ENCODE measurements around the gene KDM3B. TPM values are rescaled to one million over a fixed set of nuclear protein-coding genes. Genes with fewer than 3 reads are reported as not detected.
A peak's percentile ranks its signal among the peaks of the same experiment; 100 is the strongest.

KDM3B gene
- total RNA-seq, 1 donor from 2014 or later, result 96.1 TPM

DNA sequence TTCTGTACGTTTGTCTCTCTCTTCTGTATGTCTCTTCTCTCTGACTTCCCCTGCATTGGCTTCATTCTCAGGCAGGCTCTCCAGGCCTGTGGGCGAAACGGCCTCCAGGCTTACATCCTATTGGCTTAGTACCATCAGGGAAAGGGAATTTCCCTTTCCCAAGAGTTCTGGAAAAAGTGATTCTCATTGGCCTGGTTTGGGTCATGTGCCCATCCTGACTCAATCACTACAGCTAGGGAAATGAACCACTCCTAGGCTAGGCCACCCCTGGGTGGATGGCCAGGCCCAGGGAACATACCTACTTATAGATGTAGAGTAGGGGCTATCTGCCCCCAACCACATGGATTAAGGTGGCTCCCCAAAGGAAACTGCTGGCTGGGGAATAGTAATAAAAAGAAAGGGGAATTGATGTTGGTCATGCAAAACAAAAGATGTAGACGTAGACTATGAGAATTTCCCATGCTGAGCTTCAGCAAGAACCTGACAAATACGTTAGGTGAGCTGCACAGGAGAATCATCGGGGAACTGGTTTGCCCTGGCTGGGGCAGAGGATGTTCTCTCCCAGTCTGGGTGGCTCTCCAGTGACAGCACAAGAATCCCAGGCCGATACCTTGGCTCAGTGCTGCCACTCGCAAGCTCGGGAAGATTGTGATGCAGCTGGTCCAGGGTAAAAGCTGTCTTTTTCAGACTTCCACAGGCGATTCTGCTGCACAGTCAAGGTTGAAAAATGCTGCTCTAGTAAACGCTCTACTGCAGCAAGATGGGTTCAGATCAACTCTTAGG is 109.0 kb downstream of the KDM3B start:
- H3K4me1 Mint-ChIP-seq, result peaks cover 4% of the 10 kb centered on the region
- TF ChIP-seq, protein P1, sequence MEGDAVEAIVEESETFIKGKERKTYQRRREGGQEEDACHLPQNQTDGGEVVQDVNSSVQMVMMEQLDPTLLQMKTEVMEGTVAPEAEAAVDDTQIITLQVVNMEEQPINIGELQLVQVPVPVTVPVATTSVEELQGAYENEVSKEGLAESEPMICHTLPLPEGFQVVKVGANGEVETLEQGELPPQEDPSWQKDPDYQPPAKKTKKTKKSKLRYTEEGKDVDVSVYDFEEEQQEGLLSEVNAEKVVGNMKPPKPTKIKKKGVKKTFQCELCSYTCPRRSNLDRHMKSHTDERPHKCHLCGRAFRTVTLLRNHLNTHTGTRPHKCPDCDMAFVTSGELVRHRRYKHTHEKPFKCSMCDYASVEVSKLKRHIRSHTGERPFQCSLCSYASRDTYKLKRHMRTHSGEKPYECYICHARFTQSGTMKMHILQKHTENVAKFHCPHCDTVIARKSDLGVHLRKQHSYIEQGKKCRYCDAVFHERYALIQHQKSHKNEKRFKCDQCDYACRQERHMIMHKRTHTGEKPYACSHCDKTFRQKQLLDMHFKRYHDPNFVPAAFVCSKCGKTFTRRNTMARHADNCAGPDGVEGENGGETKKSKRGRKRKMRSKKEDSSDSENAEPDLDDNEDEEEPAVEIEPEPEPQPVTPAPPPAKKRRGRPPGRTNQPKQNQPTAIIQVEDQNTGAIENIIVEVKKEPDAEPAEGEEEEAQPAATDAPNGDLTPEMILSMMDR (IDR thresholded peaks at IDR 0.05; ENCODE audit: unreplicated experiment), result no peak
- no peak overlapping the region for H3K27ac Mint-ChIP-seq
- H3K9me3 Mint-ChIP-seq, result no peaks in the 10 kb centered on the region
- peaks cover 9% of the 10 kb centered on the region for H3K27me3 Mint-ChIP-seq (ENCODE audit: low read depth)
- DNase-seq (ENCODE audit: low spot score in 2 of 2, unreplicated experiment in 2 of 2), result no peak
- peak overlapping the region; percentile 24 for H3K4me3 Mint-ChIP-seq
- H3K36me3 Mint-ChIP-seq, result peaks cover under 1% of the 10 kb centered on the region

DNA sequence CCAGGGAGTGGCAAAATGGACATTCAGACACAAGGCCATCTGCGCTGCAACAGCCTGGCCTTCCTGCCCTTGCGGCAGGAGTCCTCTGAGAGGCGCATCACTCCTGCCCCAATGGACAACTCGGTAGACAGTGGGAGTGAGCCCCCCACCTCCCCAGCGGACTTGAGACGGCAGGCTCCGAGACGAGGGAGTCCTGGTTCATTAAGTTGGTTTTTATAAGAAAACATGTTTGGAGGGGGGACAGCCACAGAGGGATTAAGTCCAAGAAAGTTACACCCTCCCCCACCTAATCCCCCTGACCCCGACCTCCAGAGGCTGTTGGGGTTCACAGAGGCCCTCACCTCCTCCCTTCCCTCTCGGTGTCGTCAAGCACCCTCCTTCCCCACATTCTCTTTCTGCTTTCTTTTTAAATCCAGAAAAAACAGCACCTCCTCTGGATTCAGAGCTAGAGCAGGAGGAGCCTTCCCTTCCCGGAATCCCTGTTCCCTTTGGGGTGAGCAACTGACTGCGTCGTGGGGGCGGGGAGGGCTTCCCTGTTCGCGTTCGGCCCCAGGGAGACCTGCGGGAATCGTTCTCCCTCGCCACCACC is 111.0 kb downstream of the KDM3B start:
- H3K4me3 Mint-ChIP-seq, result peak overlapping the region; percentile 79
- H3K4me1 Mint-ChIP-seq, result peaks cover 18% of the 10 kb centered on the region
- DNase-seq (ENCODE audit: low spot score in 2 of 2, unreplicated experiment in 2 of 2), result no peak
- H3K9me3 Mint-ChIP-seq, result no peaks in the 10 kb centered on the region
- TF ChIP-seq, protein P1 (IDR thresholded peaks at IDR 0.05; ENCODE audit: unreplicated experiment), result no peak
- peaks cover 23% of the 10 kb centered on the region for H3K27me3 Mint-ChIP-seq (ENCODE audit: low read depth)
- H3K27ac Mint-ChIP-seq, result peak overlapping the region; percentile 96
- H3K36me3 Mint-ChIP-seq, result peaks cover 20% of the 10 kb centered on the region

DNA sequence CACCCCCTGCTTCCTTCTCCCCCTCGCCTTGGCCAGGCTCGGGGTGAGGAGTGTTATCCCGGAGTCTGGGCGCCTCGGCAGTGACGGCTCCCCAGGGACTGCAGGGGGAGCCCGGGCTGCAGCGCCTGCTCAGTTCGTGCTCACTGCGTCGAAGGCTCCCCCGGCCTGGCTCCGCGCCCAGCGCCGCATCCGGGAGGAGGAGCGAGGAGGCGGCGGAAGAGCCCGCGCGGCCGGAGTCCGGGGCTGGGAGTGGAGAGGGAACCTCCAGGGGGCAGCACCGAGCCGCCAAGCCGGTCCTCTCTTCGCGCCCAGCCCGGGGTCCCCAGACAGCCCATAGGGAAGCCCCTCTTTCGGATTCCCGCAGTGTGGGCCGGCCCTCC is 111.5 kb downstream of the KDM3B start:
- H3K36me3 Mint-ChIP-seq, result peaks cover 22% of the 10 kb centered on the region
- peak; percentile 96 to 98 for DNase-seq (ENCODE audit: low spot score in 2 of 2, unreplicated experiment in 2 of 2)
- H3K27me3 Mint-ChIP-seq (ENCODE audit: low read depth), result peaks cover 26% of the 10 kb centered on the region
- H3K27ac Mint-ChIP-seq, result peak overlapping the region; percentile 96
- H3K9me3 Mint-ChIP-seq, result no peaks in the 10 kb centered on the region
- TF ChIP-seq, protein P1 (IDR thresholded peaks at IDR 0.05; ENCODE audit: unreplicated experiment), result peak; percentile 94
- H3K4me3 Mint-ChIP-seq, result peak overlapping the region; percentile 79
- peaks cover 20% of the 10 kb centered on the region for H3K4me1 Mint-ChIP-seq

DNA sequence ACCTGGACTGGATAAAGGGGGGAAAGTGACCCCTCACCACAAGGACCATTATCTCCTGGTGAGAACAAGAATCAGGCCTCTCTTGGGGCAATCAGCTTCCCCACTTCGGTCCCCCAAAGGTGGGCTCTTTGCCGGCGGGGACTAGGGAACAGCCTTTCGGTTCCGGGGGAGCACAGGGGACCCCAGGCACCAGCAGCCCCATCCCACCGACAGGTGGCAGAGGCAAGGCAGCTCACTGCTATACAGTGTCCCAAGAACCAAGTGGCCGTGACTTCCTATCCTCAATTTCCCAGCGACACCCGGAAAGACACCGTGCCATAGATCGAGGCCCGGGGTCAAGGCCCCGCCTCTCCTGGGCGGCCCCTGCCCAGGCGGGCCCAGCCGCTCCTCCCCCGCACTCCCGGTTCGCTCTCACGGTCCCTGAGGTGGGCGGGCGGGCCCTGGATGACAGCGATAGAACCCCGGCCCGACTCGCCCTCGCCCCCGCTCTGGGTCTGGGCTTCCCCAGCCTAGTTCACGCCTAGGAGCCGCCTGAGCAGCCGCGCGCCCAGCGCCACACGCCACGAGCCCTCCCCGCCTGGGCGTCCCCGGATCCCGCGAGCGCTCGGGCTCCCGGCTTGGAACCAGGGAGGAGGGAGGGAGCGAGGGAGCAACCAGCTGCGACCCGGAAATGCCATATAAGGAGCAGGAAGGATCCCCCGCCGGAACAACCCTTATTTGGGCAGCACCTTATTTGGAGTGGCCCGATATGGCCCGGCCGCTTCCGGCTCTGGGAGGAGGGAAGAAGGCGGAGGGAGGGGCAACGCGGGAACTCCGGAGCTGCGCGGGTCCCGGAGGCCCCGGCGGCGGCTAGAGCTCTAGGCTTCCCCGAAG is 112.1 kb downstream of the KDM3B start:
- Mint-ChIP-seq H3K9me3 (no peaks in the 10 kb centered on the region), H3K4me1 (peaks cover 20% of the 10 kb centered on the region), H3K4me3 (peak overlapping the region; percentile 79), H3K27me3 (ENCODE audit: low read depth) (peaks cover 26% of the 10 kb centered on the region), H3K36me3 (peaks cover 22% of the 10 kb centered on the region), H3K27ac (peak overlapping the region; percentile 96)
- TF ChIP-seq, protein P1 (IDR thresholded peaks at IDR 0.05; ENCODE audit: unreplicated experiment), result peak; percentile 71
- peak; percentile 95 to 96 for DNase-seq (ENCODE audit: low spot score in 2 of 2, unreplicated experiment in 2 of 2)

DNA sequence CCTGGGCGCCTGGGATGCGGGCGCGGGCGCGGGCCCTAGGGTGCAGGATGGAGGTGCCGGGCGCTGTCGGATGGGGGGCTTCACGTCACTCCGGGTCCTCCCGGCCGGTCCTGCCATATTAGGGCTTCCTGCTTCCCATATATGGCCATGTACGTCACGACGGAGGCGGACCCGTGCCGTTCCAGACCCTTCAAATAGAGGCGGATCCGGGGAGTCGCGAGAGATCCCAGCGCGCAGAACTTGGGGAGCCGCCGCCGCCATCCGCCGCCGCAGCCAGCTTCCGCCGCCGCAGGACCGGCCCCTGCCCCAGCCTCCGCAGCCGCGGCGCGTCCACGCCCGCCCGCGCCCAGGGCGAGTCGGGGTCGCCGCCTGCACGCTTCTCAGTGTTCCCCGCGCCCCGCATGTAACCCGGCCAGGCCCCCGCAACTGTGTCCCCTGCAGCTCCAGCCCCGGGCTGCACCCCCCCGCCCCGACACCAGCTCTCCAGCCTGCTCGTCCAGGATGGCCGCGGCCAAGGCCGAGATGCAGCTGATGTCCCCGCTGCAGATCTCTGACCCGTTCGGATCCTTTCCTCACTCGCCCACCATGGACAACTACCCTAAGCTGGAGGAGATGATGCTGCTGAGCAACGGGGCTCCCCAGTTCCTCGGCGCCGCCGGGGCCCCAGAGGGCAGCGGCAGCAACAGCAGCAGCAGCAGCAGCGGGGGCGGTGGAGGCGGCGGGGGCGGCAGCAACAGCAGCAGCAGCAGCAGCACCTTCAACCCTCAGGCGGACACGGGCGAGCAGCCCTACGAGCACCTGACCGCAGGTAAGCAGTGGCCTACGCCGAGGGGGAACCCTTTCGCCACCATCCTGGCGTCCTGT is 113.0 kb downstream of the KDM3B start, which contains the start of gene EGR1:
Gene EGR1 (plus strand): TSS at position 219 of the 864 bp plus-strand sequence. CDS start 283 bp downstream, at position 502.
- Mint-ChIP-seq H3K4me1 (peaks cover 20% of the 10 kb centered on the region), H3K9me3 (no peaks in the 10 kb centered on the region), H3K27ac (peak within 1 kb of the TSS; percentile 96), H3K36me3 (peaks cover 22% of the 10 kb centered on the region), H3K27me3 (ENCODE audit: low read depth) (peaks cover 26% of the 10 kb centered on the region), H3K4me3 (peak within 1 kb of the TSS; percentile 79)
- TF ChIP-seq, protein P1 (IDR thresholded peaks at IDR 0.05; ENCODE audit: unreplicated experiment), result no peak
- peak; percentile 88 to 95 for DNase-seq (ENCODE audit: low spot score in 2 of 2, unreplicated experiment in 2 of 2)
